D721Med (cell line): ENCODE results near the gene HMOX2.

Experiments used
- DNase-seq: peaks from one replicate; pipeline ENCODE4 v3.0.0; 2011; ENCODE audit warnings: low spot score; ENCODE audit not compliant: insufficient read length
- FAIRE-seq: peaks from 2 replicates; lab custom pipeline; 2011; peaks lifted over from hg19 to GRCh38; lab: Jason Lieb, UNC
- TF ChIP-seq, protein P1 (sequence below): IDR thresholded peaks from 2 replicates; pipeline ENCODE4 v1.5.1; 2012; ENCODE audit warnings: mild to moderate bottlenecking, control low read depth; ENCODE audit not compliant: insufficient read depth; ENCODE audit errors: missing control alignments

The HMOX2 gene

GRCh38 chr16:4477966-4478365 is 1.8 kb downstream of the HMOX2 start:
- no peak for DNase-seq
- no peak for FAIRE-seq
- TF ChIP-seq, protein P1, sequence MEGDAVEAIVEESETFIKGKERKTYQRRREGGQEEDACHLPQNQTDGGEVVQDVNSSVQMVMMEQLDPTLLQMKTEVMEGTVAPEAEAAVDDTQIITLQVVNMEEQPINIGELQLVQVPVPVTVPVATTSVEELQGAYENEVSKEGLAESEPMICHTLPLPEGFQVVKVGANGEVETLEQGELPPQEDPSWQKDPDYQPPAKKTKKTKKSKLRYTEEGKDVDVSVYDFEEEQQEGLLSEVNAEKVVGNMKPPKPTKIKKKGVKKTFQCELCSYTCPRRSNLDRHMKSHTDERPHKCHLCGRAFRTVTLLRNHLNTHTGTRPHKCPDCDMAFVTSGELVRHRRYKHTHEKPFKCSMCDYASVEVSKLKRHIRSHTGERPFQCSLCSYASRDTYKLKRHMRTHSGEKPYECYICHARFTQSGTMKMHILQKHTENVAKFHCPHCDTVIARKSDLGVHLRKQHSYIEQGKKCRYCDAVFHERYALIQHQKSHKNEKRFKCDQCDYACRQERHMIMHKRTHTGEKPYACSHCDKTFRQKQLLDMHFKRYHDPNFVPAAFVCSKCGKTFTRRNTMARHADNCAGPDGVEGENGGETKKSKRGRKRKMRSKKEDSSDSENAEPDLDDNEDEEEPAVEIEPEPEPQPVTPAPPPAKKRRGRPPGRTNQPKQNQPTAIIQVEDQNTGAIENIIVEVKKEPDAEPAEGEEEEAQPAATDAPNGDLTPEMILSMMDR = no peak

DNA sequence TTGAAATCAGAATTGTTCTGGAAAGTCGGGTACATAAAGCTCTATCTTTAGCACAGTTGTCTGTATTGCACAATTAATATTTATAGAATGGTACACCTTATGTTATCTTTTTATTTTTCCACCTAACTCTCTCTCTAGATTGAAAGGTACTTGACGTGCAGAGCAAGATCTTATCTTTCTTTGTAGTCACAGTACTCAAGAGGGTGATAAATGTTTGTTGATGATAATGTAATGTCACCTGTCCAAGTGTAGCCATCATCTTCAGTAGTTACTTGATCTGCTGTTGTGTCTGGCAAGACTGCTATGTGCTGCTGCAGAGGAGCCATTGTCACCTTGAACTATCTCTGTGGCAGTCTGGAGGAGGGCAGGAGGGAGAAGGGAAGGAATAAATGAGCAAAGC is 5.3 kb downstream of the HMOX2 start:
- TF ChIP-seq, protein P1 = no peak
- FAIRE-seq = no peak
- DNase-seq = no peak

GRCh38 chr16:4481963-4482362 is 5.8 kb downstream of the HMOX2 start:
- no peak for DNase-seq
- TF ChIP-seq, protein P1 = no peak
- FAIRE-seq = no peak

GRCh38 chr16:4486126-4486893 is 10.1 kb downstream of the HMOX2 start:
- FAIRE-seq = no peak
- TF ChIP-seq, protein P1 = no peak
- DNase-seq = no peak

DNA sequence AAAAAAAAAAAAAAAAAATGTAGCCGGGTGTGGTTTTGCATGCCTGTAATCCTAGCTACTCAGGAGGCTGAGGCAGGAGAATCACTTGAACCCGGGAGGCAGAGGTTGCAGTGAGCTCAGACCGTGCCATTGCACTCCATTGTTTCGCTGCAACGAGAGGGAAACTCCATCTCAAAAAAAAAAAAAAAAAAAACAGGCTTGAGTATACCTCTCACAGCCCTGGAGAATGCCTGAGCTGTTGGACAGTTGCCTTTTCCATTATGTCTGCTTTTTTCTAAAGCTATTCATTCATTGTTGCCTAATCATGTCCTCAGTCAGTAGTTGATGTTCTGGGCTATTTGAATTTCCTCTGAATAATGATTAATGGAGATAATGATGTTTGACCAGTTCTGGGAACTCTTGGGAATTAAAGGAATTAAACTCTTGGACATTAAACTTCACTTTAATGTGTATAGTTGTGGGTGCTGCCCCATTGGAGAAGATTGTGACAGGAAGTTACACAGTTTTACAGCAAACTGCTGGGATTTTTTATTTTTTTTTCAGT is 11.8 kb downstream of the HMOX2 start:
- FAIRE-seq (no peak), DNase-seq (no peak)
- TF ChIP-seq, protein P1 = no peak

- TF ChIP-seq, protein P1 = no peak
- DNase-seq = no peak
- FAIRE-seq = no peak
Measured at GRCh38 chr16:4488499-4488967, 12.3 kb downstream of the HMOX2 start.

- DNase-seq (no peak), FAIRE-seq (no peak)
- TF ChIP-seq, protein P1 = no peak
Measured at GRCh38 chr16:4489030-4489429, 12.8 kb downstream of the HMOX2 start.
